ENCODE data around the gene DHRSX.

DNA sequence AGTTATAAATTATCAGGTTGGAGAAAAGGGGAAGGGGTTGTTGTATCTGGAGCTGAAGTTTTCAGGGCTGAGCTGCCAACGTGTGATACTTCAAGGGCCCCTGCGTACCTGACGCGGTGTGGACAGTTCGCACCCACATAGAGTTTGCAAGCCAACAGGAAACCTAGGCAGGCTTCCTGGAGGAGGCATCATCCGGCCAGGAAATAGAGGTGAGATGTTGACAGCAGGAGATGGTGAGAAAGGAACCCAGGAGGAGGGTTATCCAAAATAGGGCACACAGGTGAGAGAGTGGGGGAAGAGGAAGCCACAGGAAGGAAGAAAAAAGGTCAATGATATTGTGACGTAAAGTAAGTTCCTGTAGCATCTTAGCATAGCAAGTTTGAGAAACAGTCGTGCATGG, 127.2 kb downstream of the DHRSX start:
- TF ChIP-seq, protein P1, sequence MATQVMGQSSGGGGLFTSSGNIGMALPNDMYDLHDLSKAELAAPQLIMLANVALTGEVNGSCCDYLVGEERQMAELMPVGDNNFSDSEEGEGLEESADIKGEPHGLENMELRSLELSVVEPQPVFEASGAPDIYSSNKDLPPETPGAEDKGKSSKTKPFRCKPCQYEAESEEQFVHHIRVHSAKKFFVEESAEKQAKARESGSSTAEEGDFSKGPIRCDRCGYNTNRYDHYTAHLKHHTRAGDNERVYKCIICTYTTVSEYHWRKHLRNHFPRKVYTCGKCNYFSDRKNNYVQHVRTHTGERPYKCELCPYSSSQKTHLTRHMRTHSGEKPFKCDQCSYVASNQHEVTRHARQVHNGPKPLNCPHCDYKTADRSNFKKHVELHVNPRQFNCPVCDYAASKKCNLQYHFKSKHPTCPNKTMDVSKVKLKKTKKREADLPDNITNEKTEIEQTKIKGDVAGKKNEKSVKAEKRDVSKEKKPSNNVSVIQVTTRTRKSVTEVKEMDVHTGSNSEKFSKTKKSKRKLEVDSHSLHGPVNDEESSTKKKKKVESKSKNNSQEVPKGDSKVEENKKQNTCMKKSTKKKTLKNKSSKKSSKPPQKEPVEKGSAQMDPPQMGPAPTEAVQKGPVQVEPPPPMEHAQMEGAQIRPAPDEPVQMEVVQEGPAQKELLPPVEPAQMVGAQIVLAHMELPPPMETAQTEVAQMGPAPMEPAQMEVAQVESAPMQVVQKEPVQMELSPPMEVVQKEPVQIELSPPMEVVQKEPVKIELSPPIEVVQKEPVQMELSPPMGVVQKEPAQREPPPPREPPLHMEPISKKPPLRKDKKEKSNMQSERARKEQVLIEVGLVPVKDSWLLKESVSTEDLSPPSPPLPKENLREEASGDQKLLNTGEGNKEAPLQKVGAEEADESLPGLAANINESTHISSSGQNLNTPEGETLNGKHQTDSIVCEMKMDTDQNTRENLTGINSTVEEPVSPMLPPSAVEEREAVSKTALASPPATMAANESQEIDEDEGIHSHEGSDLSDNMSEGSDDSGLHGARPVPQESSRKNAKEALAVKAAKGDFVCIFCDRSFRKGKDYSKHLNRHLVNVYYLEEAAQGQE (tag by site-specific recombination; IDR thresholded peaks at IDR 0.05), result no peak
- TF ChIP-seq, protein P2, sequence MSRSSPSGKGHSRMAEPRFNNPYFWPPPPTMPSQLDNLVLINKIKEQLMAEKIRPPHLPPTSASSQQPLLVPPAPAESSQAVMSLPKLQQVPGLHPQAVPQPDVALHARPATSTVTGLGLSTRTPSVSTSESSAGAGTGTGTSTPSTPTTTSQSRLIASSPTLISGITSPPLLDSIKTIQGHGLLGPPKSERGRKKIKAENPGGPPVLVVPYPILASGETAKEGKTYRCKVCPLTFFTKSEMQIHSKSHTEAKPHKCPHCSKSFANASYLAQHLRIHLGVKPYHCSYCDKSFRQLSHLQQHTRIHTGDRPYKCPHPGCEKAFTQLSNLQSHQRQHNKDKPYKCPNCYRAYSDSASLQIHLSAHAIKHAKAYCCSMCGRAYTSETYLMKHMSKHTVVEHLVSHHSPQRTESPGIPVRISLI (tag by site-specific recombination; IDR thresholded peaks at IDR 0.05), result no peak
- TF ChIP-seq, protein P3, sequence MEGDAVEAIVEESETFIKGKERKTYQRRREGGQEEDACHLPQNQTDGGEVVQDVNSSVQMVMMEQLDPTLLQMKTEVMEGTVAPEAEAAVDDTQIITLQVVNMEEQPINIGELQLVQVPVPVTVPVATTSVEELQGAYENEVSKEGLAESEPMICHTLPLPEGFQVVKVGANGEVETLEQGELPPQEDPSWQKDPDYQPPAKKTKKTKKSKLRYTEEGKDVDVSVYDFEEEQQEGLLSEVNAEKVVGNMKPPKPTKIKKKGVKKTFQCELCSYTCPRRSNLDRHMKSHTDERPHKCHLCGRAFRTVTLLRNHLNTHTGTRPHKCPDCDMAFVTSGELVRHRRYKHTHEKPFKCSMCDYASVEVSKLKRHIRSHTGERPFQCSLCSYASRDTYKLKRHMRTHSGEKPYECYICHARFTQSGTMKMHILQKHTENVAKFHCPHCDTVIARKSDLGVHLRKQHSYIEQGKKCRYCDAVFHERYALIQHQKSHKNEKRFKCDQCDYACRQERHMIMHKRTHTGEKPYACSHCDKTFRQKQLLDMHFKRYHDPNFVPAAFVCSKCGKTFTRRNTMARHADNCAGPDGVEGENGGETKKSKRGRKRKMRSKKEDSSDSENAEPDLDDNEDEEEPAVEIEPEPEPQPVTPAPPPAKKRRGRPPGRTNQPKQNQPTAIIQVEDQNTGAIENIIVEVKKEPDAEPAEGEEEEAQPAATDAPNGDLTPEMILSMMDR (tag by site-specific recombination; IDR thresholded peaks at IDR 0.05), result no peak
- TF ChIP-seq SCRT2 (tag by site-specific recombination; IDR thresholded peaks at IDR 0.05) (no peak), ZBTB20 (tag by site-specific recombination; IDR thresholded peaks at IDR 0.05) (no peak), BCL11B (tag by site-specific recombination; IDR thresholded peaks at IDR 0.05; ENCODE audit: low read depth) (no peak), ZNF23 (tag by site-specific recombination; IDR thresholded peaks at IDR 0.05; ENCODE audit: borderline replicate concordance) (no peak), ZNF341 (tag by site-specific recombination; IDR thresholded peaks at IDR 0.05; ENCODE audit: low read depth) (no peak), ZNF292 (tag by site-specific recombination; IDR thresholded peaks at IDR 0.05; ENCODE audit: borderline replicate concordance, low read depth) (no peak), ZNF792 (tag by site-specific recombination; IDR thresholded peaks at IDR 0.05) (no peak), ZNF600 (tag by site-specific recombination; IDR thresholded peaks at IDR 0.05) (no peak)
- TF ChIP-seq, protein P4, sequence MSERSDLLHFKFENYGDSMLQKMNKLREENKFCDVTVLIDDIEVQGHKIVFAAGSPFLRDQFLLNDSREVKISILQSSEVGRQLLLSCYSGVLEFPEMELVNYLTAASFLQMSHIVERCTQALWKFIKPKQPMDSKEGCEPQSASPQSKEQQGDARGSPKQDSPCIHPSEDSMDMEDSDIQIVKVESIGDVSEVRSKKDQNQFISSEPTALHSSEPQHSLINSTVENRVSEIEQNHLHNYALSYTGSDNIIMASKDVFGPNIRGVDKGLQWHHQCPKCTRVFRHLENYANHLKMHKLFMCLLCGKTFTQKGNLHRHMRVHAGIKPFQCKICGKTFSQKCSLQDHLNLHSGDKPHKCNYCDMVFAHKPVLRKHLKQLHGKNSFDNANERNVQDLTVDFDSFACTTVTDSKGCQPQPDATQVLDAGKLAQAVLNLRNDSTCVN (tag by site-specific recombination; optimal IDR thresholded peaks at IDR 0.05), result no peak
- TF ChIP-seq, protein P5, sequence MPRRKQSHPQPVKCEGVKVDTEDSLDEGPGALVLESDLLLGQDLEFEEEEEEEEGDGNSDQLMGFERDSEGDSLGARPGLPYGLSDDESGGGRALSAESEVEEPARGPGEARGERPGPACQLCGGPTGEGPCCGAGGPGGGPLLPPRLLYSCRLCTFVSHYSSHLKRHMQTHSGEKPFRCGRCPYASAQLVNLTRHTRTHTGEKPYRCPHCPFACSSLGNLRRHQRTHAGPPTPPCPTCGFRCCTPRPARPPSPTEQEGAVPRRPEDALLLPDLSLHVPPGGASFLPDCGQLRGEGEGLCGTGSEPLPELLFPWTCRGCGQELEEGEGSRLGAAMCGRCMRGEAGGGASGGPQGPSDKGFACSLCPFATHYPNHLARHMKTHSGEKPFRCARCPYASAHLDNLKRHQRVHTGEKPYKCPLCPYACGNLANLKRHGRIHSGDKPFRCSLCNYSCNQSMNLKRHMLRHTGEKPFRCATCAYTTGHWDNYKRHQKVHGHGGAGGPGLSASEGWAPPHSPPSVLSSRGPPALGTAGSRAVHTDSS (tag by site-specific recombination; IDR thresholded peaks at IDR 0.05), result no peak
- TF ChIP-seq, protein P6, sequence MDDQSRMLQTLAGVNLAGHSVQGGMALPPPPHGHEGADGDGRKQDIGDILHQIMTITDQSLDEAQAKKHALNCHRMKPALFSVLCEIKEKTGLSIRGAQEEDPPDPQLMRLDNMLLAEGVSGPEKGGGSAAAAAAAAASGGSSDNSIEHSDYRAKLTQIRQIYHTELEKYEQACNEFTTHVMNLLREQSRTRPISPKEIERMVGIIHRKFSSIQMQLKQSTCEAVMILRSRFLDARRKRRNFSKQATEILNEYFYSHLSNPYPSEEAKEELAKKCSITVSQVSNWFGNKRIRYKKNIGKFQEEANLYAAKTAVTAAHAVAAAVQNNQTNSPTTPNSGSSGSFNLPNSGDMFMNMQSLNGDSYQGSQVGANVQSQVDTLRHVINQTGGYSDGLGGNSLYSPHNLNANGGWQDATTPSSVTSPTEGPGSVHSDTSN (CRISPR knock-in tag; IDR thresholded peaks at IDR 0.05), result no peak

Data from HEK293 (cell line).